GM18873 (cell line): ENCODE results near the gene NPIPA8.
"Not testable (repeated sequence)": the region's sequence is repeated elsewhere in the genome, so short reads cannot be mapped to it uniquely, and the experiment has no call there.

Source experiments
- ATAC-seq: cut with Tn5 transposase; IDR thresholded peaks from one replicate; pipeline ENCODE4 v1.9.1; 2021; ENCODE audit warnings: mild to moderate bottlenecking, moderate library complexity, moderate number of reproducible peaks; ENCODE audit not compliant: unreplicated experiment, low FRiP score

The NPIPA8 gene

GRCh38 chr16:18336636-18337035 is at the start of gene NPIPA8:
Gene NPIPA8, minus strand, starts transcription at chr16:18336736. Its CDS starts 4,074 bp downstream, at chr16:18332662.
- not testable (repeated sequence) for ATAC-seq

DNA sequence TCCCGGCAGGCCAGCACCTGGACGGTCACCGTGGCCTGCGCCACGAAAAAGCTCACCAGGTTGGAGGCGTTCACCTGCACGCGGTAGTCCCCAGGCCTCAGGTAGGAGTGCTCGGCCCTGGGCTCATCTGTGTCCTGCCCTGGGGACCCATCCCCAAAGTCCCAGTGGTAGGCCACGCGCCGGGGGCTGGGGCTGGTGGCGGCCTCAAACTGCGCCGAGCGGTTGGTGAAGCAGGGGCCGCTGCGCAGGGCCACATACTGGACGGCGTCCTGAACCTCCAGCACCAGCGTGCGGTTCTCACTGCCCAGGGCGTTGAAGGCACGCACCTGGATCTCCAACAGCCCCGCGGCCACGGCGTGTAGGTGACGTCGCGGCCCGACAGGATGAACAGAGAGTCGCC is 48.7 kb upstream of the NPIPA8 start:
- not testable (repeated sequence) for ATAC-seq

DNA sequence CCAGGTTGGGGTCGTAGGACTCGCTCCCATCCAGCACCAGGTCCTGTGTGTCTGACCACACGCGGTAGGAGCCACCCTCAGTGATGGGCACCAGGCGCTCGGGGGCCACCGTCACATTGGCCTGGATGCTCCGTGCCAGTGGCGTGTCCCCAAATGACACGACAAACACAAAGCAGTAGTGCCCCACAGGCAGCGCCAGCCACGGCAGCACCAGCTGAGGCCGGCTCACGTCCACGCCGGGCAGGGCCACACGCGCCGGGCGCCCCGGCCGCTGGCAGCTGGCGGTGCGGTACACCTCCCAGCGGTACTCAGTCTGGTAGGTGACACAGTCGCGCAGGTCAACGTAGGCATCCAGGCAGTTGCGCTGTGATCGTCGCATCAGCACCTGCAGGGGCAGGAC is 48.3 kb upstream of the NPIPA8 start:
- ATAC-seq: not testable (repeated sequence)

DNA sequence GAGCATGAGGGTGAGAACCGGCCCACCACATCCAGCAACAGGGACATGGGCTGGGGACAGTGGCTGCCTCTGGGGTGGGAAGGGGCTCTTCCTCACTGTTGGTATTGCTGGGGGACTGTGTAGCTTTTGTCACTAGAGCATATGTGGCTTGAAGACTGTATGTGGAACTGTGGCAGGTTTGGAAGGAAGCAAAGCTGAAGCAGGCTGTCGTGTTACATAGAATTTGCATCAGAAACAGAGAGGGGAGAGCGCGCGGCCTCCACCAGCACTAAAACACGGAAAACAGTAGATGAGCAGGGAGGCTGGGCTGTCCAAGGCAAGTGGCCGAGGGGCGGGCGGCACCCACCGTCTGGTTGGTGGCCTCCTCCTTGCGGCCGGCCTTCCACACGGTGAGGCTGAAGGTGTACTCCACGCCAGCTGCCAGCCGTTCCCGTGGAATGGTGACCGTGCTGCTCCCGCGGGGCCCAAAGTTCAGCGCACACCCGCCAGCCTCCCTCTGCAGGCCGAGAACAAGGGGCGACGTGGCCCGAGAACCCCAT is 47.6 kb upstream of the NPIPA8 start:
- ATAC-seq: not testable (repeated sequence)

DNA sequence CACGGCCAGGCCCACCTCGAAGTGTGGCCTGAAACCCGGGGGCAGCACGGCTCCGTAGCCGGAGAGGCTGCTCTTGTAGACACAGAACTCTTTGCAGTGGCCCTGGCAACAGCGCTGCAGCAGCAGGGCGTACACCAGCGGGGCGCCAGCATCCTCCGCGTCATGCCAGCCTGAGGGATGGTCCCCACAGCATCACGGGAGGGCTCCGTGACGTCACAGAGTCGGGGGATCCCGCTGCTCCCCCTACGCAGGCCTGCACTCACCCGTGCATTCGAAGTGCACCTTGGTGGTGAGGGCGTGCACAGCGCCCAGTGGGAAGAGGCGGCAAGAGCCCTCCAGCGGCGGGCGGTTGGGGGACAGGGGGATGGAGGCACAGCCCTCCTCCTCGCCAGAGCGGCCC is 46.2 kb upstream of the NPIPA8 start:
- ATAC-seq: not testable (repeated sequence)

DNA sequence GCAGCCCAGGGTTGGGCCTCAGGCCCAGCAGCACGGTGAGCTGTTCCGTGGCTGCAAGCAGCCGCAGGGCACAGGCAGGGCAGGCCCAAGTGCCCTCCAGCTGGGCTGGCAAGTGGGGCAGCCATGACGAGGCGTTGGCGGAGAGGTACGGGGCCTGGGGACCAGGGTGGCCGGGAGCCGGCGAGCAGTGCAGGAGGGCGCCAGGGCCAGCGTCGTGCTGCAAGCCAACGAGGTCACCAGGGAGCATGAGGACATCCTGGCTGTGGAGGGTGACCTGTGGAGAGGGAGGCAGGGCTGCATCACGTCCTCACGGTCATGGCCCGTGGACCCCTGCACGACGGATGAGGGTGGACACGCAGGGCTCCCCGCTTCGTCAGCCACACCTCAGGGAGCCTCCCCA is 11.2 kb upstream of the NPIPA8 start:
- ATAC-seq: not testable (repeated sequence)

DNA sequence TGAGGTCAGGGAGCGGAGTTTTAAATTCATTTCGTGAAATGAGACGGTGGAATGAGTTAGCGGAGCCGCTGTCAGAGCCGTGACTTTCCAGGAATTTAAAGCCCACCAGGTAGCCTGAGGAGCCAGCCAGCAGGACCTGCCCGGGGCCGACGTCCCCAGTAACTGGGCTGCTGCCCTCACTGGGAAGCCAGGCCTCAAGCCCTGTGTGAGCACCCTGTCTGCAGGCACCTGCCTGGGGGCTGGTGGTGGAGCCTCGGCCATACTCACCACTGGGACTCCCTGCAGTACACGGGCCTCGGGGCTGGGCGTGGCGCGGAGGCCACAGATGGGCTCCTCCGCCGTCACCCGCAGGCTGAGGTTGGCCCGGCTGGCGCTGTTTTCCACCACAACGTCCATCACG is 10.5 kb upstream of the NPIPA8 start:
- ATAC-seq: not testable (repeated sequence)

DNA sequence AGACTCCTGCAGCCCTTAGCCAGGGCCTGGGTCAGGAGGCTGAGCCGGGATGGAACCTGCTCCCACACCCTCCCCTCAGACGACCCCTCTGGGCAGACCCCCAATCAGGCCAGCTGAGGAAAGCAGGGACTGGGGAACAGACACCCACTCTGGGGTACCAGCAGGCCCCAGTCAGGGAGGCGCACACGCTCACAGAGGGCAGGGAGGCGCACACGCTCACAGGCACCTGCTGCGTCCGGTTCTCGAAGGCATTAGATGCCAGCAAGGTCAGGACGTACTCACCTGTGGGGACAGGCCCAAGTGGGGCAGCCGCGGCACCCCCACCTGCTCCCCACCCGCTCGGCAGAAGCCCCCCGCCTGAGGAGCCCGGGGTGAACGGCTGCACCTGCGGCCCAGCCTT is 8.1 kb upstream of the NPIPA8 start:
- ATAC-seq: not testable (repeated sequence)

- ATAC-seq: not testable (repeated sequence)
These were observed 5.5 kb upstream of the NPIPA8 start for GRCh38 chr16:18341986-18342385.

DNA sequence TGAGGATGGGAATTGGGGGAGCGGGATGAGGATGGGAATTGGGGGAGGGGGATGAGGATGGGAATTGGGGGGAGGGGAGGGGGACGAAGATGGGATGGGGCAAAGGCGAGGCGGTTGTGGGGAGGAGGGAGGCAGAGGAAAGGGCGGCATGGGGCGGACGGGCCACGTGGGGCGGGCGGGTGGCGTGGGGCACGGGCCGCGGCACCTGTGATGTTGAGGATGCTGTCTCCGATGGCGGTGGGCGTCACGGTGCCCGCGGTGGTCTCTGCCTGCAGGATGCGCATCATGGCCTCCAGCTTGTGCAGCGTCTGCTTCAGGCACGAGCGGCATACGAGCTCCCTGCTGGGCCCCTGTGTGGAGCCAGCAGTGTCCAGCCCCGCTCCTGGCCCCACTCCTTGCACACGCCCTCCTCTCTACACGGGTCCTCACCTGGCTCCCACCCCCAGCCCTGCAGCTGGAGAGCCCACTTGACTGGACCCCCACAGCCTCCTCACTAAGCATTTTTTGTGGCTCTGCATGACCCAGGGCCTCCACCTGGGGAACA is 5.0 kb upstream of the NPIPA8 start:
- ATAC-seq: not testable (repeated sequence)

- ATAC-seq: not testable (repeated sequence)
These were observed 2.7 kb upstream of the NPIPA8 start for GRCh38 chr16:18339210-18339609.

GRCh38 chr16:18311811-18312210 is 24.7 kb downstream of the NPIPA8 start:
- not testable (repeated sequence) for ATAC-seq

DNA sequence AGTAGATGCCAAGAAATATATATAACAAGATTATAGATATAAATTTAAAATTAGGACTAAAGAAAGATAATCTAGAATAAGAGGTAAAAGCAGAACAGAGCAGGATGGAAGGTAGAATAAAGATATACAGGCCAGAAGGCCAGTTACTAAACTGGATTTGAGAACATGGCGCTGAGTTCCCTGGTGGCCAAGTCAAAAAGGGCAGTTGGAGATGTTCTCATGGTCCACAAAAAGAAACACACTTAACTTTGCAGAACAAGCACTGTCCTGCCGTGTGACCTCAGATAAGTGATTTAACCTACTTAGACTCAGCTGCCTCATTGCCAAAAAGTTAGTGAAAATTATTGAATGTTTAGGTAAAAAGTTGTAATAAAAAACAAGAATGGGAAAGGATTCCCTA is 27.4 kb downstream of the NPIPA8 start:
- not testable (repeated sequence) for ATAC-seq

DNA sequence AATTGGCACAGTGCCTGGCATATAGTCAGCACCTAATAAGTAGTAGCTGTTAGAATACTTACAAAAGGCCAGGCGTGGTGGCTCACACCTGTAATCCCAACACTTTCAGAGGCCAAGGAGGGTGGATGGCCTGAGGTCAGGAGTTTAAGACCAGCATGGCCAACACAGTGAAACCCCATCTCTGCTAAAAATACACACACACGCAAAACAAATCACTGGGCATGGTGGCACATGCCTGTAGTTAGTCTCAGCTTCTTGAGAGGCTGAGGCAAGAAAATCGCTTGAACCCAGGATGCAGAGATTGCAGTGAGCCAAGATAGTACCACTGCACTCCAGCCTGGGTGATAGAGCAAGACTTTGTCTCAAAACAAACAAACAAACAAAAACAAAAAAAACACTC is 29.3 kb downstream of the NPIPA8 start:
- ATAC-seq: not testable (repeated sequence)

DNA sequence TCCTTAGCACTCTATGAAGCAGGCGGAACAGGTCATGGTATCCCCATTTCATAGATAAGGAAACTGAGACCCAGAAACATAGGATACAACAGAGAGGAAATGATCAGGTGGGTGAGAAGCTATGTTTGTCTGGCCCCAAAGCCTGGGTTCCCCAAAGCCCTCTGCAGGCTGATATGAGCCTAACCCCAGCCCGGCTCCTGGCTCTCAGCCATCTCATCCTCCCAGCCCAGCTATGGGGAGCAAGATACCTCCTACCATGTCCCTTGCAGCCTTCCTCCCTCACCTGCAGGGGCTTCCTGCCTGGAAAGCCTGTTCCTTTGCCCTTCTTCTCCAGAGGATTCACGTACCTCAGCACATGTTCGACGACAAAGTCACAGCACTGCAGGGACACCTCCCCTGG is 30.5 kb downstream of the NPIPA8 start:
- not testable (repeated sequence) for ATAC-seq

- not testable (repeated sequence) for ATAC-seq
These were observed 33.4 kb downstream of the NPIPA8 start for GRCh38 chr16:18303059-18303706.

DNA sequence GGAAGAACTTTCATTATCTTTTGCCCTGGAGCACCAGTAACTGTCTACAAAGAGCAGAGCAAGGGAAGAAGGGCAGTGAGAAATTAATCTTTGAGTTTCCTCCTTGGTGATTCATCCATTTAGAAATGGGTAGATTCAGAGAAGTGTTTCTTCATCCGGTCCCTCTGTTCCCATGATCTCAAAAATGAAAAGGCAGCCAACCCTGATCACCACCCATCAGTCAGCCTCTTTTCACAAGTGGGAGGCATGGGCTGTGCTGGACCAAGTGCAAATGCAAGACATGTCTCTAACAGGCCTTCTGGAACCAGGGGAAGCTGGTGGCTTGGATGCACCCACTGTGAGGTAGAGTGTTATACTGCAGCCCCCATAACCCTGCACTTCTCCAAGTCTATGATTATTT is 38.8 kb downstream of the NPIPA8 start:
- ATAC-seq: not testable (repeated sequence)

DNA sequence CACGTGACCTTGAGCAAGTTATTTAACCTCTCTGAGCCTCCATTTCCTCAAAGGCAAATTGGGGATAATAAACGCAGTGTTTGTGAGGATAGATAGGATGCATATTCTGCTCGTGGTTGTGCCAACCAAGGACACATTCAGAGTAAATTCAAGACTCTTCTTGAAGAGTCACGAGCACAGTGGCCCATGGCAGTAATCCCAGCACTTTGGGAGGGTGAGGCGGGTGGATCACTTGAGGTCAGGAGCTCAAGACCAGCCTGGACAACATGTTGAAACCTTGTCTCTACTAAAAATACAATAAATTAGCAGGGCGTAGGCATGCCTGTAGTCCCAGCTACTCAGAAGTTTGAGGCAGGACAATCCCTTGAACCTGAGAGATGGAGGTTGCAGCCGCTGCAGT is 39.6 kb downstream of the NPIPA8 start:
- ATAC-seq: not testable (repeated sequence)

DNA sequence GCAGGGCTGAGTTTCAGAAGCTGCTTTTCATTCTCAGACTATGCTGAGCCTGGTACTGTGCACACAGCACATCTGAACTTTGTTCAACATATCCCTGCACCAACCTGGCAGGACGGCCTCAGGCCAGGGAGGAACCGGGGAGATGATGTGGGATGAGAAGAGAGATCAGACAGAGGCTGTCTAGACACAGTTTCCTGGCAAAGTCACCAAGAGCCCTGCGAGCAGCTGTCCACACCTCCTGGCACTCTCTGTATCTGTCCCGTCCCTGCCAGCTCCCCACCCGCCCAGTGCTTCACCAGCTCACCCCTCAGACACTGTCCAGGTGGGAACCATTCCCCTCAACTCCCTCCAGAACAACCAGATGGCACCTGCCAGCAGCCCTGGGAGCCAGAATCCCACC is 42.2 kb downstream of the NPIPA8 start:
- ATAC-seq: not testable (repeated sequence)

DNA sequence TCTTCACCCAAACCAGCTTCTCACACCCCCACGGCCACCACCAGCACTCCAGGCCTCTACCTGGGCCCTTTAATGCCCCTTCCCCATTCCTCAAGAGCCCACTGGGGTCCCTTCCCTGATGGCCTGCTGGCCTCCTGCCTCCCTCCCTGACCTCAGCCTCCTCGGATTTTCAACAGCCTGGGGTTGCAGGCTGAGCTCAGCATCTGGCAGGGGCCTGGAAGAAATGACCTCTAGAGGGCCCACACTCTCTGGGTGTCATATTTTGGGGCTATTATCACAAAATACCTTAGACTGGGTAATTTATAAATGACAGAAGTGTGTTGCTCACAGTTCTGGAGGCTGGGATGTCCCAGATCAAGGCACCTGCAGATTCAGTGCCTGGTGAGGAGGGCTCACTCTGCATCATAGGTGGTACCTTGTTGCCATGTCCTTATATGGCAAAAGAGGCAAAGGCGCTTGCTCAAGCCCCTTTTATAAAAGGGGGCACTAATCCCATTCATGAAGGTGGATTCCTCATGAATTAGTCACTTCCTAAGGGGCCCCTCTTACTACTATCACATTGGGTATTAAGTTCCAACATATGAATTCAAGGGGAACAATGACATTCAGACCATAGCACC is 43.1 kb downstream of the NPIPA8 start:
- not testable (repeated sequence) for ATAC-seq

DNA sequence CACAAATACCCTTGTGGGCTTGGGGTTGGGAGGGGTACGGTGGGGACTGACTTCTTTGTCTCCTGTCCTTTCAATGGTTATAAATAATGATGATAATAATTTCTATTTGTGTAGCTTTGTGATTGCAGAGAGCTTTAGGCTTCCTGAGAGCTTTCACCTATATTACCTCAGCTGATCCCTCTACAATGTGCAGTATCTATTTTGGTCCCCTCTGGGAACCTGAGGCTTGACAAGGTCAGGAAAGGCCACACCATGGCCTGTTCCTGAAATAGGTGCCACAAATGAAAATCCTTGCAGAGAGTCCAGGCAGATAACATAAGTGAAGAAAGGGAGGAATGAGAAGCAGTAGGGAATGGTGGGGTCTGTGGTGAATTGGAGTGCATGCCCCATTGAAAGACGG is 45.6 kb downstream of the NPIPA8 start:
- not testable (repeated sequence) for ATAC-seq
